Activated CD4-positive, alpha-beta T cell treated with anti-CD3 and anti-CD28 coated beads, Interleukin-2, amount 50 U/mL, for 48 hours (primary cell): Measurements from ENCODE around the gene PEX6.
A peak's percentile ranks its signal among the peaks of the same experiment; 100 is the strongest.
"Not testable (repeated sequence)": the region's sequence is repeated elsewhere in the genome, so short reads cannot be mapped to it uniquely, and the experiment has no call there.

Experiments used
- DNase-seq, 2 experiments: peaks; one replicate each; pipeline ENCODE4 v3.0.0-alpha.2; 2020

PEX6 gene

DNA sequence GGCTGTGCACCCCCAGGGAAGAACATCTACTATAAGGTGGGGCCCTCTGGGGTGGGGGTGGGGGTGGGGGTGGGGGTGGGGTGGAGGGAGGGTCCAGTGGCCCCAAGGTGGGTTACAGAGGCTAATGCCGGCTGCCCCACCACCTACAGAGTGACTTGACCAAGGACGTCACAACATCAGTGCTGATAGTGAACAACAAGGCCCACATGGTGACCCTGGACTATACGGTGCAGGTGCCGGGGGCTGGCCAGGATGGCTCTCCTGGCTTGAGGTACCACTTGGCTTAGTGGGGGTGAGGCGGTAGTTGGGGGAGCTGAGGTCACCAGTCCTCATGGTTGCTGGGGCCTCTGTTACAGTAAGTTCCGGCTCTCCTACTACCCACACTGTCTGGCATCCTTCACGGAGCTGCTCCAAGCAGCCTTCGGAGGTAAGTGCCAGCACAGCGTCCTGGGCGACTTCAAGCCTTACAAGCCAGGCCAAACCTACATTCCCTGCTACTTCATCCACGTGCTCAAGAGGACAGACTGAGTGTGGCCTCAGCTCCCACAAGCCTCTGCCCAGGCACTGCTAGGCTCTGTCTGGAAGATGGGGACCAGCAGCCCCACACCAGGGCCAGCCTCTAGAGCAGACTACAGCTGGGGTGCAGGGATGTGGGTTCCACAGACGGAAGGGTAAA is 15.7 kb downstream of the PEX6 start:
- no peak for DNase-seq

DNA sequence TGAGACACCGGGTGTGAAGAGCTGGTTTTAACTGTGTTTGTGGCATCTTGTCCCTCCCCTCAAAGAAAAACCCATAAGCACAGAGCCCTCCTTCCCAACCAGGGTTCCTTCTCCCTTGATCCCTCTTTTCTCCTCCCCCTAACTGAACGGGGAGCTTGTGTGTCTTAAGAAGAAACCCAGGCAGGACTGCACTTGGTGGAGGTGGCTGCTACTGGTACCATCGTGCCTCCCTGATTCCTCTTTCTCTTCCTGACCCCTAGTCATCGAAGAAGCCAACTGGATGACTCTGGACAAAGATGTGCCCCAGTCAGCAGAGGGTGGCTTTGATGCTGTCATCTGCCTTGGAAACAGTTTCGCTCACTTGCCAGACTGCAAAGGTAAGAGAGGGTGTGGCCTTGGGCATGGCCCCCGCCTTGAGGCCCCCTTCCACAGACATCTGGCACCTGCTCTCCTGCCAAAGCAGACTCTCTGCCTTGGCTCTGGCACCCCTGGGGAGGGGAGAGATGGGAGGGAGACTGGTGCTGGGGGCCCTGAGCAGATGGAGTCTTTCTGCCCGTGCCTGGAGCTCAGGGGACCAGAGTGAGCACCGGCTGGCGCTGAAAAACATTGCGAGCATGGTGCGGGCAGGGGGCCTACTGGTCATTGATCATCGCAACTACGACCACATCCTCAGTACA is 16.3 kb downstream of the PEX6 start:
- DNase-seq, result no peak

DNA sequence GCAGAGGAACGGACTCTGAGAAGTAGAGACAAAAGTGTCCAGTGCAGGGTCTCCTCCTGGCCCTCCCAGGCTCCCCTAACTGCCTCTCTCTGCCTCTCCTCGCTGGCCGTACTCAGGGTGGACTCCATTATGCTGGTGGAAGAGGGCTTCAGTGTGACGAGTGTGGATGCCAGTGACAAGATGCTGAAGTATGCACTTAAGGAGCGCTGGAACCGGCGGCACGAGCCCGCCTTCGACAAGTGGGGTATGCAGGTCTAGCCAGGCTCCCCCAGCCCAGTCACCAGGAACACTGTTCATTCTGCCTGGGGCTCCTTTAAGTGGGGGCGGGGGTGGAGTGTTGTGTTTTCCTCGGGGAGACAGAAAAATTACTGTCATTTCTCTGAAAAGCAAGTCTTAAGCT is 16.9 kb downstream of the PEX6 start:
- no peak for DNase-seq

DNA sequence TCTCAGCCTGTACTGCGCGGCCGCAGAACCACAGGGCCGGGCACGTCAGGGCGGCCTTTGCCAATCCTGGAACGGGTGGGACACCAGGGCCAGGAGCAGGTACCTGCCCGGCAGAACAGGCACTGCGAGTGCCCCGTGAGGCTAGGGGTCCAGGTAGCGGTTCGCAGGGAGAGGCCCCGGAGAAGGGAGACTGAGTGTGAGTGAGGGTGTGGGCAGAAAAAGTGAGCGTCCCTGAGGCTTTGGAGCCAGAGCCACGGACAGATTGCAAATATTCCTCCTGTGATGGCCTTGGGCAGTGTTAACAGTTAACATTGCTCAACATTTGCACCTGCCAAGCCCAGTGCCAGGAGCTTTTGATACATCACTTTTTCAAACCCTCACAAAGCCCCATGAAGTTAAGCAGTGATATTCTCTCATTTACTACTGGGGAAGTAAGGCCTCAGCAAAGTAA is 17.9 kb downstream of the PEX6 start:
- DNase-seq, result no peak

DNA sequence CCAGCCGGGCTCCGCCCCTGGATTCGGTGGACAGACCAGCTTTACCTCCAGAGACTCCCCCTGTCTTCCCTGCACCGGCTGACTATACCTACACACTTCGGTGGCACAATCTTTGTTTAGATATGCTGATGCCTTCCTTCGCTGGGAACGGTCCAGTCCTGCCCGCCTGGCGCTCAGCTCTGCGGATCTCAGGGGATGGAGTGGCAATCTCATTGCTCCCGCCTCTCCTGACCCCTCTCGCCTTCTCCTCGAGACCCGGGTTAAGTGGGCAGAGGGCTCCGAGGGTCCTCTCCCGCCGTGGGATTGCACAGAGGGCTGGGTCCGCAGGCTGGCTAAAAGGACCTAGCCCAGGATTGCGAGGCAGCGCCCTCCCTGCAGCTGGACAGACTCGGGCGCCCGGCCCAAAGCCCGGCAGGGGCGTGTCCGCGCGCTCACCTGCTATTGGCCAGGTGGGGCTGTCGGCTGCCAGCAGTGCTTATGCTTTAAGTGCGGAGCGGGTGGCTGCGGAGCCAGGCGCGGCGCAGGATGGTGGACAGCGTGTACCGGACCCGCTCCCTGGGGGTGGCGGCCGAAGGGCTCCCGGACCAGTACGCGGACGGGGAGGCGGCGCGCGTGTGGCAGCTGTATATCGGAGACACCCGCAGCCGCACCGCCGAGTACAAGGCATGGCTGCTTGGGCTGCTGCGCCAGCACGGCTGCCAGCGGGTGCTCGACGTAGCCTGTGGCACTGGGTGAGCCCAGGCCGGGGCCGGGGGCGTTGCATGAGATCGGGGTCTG is 18.6 kb downstream of the PEX6 start, which contains the start of gene GNMT:
Gene GNMT (plus strand): TSS at position 512 of the 777 bp plus-strand sequence. CDS start 14 bp downstream, at position 526.
- DNase-seq, result peak in 1 of 2 experiments; percentile 44

DNA sequence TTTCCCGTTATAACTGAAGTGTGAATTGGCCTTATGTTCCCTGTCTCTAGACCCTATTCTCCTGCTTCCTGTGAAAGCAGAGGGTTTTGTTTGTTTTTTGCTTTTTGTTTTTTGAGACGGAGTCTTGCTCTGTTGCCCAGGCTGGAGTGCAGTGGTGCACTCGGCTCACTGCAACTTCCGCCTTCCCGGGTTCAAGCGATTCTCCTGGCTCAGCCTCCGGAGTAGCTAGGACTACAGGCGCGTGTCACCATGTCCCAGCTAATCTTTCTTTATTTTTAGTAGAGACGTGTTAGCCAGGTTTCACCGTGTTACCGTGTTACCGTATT is 19.1 kb downstream of the PEX6 start:
- no peak for DNase-seq

DNA sequence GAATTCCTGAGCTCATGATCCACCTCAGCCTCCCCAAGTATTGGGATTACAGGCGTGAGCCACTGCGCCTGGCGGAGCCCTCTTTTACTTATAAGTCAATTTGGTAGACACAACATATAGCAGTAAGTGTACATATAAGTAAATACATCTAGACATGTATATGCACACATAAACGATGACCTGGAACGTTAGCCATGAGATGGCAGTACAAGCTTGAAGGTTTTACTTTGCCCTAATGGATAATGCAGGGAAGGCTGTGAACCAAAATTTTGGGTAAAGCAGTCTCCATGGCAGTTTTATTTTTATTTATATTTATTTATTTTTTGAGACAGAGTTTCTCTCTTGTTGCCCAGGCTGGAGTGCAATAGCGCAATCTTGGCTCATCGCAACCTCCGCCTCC is 20.9 kb downstream of the PEX6 start:
- DNase-seq, result no peak

DNA sequence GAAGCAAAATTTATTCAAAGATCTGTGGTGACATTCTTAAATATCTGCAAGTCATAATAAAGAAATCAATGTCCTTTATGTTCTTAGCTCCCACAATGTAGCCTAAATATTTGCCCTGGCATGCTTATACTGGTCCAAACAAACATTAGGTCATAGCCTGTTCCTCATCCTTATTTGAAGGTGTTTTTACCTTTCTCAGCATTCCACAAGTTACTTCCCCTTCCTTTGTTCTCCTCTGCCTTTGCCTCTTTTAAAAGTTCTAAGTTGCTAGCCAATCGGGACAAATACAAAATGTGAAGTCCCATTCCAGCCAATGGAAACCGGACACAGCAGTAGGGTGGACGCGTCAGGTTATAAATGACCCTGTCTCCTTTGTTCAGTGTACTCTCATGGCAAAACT is 24.6 kb downstream of the PEX6 start:
- not testable (repeated sequence) for DNase-seq

DNA sequence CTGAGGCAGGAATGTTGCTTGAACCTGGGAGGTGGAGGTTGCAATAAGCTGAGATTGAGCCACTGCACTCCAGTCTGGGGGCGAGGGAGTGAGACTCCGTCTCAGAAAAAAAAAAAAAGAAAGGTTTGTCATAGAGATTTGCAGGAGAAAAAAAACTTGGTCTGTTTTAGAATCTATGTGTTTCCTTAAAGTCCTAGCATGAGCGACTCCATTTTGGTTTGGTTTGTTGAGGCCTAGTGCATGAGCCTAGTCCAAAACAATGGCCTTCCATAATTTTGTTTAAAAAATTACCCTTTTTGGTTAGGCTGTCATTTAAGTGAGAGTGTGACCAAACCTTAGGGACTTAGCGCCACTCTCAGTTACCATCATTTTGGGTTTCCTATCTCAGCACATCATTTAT is 26.6 kb downstream of the PEX6 start:
- no peak for DNase-seq

DNA sequence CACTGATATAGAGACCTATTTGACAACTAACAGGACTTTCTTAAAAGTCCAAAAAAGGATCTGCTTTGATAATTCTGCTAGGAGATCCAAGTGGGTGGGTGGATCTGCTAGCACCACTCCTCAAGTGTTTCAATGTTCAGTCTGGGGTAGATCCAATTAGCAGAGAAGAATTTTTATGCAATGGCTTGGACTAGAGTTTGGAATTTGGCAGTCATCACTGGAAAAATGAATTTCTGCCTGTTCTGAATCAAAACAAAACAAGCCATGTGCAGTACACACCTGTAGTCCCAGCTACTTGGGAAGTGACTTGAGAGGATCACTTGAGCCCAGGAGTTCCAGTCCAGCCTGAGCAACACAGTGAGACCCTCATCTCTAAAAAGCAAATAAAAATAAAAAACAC is 31.0 kb downstream of the PEX6 start:
- no peak for DNase-seq

DNA sequence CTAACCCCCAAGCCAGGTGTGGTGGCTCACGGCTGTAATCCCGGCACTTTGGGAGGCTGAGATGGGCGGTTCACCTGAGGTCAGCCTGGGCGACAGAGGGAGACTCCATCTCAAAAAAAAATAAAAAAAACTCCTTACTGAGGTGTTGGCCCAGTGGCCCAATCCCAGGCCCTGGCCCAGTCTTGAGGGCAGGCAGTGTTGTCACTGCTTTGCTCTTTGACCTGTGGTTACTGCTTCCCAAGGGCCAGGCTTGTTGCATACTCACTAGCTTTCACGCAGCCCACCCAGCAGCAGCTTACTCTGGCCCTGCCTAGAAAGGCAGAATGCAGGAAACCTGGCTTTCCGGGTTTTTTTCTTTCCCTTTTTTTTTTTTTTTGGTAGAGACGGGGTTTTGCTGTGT is 36.5 kb downstream of the PEX6 start:
- DNase-seq, result no peak

DNA sequence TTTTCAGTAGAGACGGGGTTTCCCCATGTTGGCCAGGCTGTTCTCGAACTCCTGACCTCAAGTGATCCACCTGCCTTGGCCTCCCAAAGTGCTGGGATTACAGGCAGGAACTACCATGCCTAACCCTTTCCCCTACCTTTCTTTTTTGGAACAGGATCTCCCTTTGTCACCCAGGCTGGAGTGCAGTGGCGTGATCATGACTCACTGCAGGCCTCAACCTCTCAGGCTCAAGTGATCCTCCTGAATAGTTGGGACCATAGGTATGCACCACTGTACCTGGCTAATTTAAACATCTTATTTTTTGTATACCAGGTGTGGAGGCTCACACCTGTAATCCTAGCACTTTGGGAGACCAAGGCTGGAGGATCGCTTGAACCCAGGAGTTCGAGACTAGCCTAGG is 37.6 kb downstream of the PEX6 start:
- DNase-seq, result not testable (repeated sequence)

DNA sequence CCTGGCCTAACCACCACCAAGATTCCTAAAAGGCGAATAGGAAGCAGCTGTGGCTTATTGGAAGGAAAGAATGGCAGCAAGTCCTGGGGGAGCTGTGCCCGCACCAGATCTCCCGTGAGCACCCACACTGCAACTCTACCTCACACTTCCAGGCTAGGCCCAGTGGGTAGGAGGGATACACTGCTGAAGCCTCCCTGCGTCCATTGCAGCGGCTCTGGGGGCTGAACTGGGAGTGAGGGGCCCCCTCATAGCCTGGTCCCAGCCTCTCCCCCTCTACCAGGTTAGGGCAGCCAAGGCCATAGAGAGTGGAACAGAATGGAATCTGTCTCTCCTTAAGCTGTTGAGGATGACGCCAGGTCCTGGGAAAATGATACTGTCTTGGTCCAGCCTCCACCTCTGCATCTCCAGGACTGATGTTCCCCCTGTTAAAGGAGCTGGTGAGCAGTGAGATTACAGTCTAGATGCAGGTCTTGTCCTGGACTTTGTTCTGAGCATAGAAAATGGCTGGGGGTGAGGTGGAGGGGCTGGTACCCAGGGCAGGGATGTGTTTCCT is 38.4 kb downstream of the PEX6 start:
- no peak for DNase-seq

DNA sequence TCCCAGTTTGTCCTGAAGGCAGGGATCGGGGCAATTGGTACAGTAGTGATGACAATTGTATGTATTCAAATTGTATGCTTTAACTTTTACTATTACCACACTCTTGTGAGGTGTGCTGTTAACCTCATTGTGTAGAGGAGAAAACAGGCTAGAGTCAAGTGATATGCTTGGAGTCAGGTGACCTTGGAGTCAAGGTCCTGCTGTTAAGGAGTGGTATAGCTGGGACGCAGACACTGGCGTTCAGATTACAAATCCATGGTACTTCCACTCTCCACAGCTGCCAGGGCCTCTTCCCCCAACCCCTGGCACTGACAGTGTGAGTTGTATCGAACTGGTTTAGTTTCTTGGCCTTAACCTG is 39.2 kb downstream of the PEX6 start:
- no peak for DNase-seq

DNA sequence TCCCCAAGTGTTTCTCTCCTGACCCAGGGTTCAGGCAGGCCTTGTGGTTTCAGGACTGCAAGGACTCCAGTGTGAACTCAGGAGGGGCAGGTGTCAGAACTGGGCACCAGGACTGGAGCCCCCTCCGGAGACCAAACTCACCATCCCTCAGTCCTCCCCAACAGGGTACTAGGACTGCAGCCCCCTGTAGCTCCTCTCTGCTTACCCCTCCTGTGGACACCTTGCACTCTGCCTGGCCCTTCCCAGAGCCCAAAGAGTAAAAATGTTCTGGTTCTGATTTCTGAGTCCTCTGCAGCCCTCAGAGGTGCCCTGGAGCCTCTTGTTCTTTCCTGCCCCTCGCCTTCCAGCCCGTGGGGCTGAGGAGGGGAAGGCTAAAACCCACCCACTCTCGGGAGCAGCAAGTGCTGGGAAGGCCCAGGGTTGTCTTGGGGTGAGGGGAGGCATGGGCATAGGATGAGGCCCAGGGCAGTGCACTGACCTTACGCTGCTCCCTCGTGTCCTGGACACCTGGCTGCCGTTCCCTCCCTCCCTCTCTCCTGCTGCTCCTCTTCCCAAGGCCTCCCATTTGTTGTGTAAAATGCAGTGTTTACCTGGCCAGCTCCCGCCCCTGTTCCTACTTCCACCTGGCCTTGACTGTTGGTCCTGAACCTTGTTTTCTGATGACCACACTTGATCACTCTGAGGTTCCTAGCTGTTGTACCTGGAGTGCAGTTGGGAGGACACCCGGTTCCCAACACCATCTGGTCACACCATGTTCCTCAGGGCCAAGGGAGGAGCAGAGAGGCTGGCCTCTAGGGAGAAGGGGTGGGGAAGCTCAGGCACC is 39.8 kb downstream of the PEX6 start:
- DNase-seq, result no peak

DNA sequence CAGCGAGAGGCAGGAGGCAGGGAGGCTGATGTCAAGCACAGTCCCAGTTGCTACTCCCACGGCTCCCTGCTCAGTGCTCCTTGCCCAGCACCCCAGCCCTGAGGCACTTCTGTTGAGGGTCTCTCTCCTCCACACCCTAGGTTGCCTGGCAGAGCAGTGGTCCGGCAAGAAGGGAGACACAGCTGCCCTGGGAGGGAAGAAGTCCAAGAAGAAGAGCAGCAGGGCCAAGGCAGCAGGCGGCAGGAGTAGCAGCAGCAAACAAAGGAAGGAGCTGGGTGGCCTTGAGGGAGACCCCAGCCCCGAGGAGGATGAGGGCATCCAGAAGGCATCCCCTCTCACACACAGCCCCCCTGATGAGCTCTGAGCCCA is 40.6 kb downstream of the PEX6 start:
- DNase-seq, result no peak

DNA sequence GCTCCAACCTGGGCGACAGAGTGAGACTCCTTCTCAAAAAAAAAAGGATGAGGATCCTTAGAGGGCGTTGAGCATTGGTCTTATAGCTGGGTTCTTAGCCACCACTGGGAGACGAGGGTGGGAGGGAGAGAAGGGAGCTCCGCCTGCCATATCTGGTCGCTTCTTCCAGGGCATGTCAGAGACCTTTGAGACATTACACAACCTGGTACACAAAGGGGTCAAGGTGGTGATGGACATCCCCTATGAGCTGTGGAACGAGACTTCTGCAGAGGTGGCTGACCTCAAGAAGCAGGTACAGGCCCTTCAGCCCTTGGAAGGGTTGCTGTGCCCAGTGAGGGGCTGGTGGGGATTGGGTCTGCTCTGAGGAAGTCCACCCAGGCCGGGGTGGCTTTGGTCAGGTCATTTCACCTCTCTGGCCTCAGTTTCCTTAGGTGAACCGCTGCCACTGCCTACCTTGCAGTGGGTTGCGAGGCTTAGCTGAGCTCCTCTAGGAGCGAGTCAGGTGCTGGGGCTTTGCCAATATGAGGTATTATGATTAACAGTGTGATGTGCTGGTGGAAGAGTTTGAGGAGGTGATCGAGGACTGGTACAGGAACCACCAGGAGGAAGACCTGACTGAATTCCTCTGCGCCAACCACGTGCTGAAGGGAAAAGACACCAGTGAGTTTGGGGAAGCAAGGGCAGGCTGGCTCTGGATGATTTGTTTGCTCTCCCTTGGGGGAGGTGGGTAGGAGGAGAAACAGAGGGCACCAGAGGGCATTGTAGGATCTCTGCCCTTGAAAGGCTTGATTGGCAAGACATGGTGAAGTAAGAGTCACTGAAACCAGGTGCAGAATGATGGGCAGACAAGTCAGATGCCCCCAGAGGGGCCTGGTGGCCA is 41.2 kb downstream of the PEX6 start:
- no peak for DNase-seq

DNA sequence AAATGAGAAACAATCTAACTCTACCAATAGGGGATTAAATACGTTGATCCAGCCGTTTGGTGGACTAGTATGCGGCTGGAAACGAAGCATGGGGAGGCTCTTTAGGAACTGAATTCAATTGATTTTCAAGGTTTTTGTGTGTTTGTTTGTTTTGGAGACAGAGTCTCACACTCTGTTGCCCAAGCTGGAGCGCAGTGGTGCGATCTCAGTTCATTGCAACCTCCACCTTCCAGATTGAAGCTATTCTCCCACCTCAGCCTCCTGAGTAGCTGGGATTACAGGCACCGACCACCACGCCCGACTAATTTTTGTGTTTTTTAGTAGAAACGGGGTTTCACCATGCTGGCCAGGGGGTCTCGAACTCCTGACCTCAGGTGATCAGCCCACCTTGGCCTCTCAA is 42.6 kb downstream of the PEX6 start:
- no peak for DNase-seq

DNA sequence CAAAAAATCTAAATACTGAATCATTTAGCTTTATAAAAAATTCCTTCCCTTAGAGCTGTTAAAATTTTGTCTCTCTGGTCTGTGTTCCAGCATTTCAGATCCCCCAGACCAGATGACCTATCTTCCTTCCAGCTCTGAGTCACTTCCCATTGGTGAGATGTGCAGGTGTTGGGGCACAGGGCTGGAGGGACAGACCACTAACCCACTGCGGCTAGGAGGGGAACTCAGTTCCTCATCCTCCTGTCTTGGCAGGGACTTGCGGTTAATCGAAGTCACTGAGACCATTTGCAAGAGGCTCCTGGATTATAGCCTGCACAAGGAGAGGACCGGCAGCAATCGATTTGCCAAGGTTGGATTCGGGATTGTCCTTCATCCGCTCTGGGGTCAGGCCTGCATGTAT is 43.7 kb downstream of the PEX6 start:
- no peak for DNase-seq

DNA sequence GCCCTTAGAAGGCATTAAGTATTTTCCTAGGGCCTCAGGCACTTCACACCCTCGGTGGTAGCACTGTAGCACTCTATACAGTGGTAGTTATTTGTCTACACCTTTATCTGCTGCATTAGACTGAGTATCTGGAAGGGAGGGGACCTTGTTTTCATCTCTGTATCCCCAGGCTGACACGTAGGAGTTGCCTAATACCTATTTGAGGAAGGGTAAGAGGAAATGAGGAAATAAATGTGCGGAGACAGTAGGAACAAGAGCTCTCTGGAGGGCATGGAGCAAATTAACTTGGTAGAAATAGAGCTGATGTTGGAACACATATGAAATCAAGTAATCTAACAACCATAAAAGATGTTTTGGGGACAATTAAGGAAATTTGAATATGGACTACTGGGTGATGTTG is 45.8 kb downstream of the PEX6 start:
- DNase-seq, result no peak

DNA sequence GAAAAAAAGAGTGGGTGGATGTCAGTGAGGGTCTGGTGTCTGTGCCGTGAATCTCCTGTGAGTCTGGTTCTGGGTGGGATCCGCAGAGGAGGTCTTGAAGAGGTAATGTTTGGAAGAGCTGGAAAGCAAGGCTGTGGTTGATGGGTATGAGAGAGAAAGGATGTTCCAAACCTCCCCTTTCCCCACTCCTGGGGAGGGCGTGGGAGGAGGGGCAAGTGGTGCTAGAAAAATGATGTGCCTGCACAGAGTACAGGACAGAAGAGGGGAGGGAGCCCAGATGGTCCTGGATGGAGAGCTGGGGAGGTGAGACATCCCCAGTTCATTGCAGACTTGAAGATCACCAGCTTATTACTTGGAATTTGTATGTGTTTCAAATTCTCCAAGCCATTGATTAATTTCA is 46.6 kb downstream of the PEX6 start:
- DNase-seq, result no peak

DNA sequence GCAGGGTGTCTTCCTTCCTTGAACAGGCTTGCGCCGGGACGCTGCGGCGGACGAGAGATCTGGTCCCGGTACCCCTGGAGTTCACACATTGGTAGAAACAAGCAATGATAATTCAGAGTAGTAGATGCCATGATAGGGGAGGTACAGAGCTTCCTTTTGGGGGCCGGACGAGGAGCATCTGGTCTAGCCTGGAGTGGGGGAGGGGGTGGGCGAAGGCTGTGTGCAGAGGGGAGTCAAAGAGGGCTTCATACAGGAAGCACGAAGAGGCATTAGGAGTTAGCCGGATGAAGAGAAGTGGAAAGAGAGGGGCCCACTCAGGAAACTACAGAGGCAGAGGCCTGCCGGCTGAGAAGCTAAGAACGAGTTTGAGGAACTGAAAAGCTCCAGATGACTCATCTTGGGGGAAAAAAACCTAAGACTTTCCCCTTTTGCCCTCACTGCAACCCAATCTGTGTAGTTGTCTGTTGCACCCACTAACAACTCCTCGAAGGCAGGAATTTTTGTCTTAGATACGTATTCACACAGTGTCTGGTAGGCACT is 49.1 kb downstream of the PEX6 start:
- DNase-seq, result peak; percentile 61 to 71
